GM10266 (cell line): ENCODE data around the gene SFMBT1.

Experiments used
- DNase-seq: peaks from one replicate; pipeline ENCODE4 v3.0.0; 2012; ENCODE audit errors: extremely low spot score
- TF ChIP-seq, protein P1 (sequence below): IDR thresholded peaks from 2 replicates; pipeline ENCODE4 v1.5.1; 2012; ENCODE audit warnings: mild to moderate bottlenecking, low read depth; ENCODE audit not compliant: control insufficient read depth, insufficient read depth; ENCODE audit errors: missing control alignments

The SFMBT1 gene

DNA sequence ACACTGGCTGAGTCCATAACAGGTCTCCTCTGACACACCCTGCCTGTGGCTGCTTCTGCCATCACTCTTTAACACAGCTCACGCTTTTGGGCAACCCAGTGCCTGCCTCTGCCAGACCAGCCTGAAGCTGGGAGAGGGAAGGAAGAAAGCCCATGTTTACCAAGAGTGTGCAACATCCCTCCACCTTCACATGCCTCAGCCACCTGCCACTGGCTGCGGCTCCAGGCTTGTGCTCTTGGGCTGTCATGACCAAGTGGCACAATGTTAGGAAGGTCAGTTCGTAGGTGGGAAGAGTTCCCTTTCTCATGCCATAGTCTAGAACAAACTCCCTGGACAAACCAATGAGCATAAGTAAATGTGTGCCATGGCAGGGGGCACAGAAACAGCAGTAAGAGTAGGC lies 168.8 kb downstream of the SFMBT1 start:
- DNase-seq = no peak
- TF ChIP-seq, protein P1, sequence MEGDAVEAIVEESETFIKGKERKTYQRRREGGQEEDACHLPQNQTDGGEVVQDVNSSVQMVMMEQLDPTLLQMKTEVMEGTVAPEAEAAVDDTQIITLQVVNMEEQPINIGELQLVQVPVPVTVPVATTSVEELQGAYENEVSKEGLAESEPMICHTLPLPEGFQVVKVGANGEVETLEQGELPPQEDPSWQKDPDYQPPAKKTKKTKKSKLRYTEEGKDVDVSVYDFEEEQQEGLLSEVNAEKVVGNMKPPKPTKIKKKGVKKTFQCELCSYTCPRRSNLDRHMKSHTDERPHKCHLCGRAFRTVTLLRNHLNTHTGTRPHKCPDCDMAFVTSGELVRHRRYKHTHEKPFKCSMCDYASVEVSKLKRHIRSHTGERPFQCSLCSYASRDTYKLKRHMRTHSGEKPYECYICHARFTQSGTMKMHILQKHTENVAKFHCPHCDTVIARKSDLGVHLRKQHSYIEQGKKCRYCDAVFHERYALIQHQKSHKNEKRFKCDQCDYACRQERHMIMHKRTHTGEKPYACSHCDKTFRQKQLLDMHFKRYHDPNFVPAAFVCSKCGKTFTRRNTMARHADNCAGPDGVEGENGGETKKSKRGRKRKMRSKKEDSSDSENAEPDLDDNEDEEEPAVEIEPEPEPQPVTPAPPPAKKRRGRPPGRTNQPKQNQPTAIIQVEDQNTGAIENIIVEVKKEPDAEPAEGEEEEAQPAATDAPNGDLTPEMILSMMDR = no peak

DNA sequence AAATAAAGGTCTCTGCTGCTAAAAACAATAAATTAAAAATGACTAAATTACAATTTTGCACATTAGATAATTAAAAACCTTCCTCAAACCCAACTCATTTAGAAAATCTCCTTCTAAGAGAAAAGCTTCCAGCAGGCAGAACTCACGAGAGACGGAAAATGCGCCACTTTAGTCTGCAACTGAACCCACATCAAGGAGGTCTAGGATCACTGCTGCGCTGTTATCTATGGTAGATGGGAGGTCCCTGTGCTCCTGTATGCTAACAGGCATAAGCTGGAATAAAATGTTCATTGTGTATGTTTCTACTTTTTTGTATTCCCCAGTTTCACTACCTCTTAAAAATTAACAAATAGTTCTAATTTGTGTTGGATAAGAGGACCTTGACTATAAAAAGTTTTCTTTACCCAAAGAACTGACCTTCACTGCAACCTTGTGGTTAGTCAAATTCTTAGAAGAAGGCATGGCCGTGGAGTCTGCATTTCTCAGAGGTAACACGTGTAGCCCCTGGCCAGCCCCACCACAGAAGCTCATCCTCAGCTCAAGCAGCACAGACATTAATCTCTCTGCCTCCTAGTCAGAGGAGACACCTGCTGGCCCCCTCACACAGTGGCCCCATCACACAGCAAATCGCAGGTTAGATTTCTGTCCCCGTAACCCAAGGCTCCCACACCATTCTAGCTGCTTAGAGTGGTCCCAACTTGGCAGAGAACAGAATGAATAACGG lies 170.8 kb downstream of the SFMBT1 start:
- no peak for DNase-seq
- TF ChIP-seq, protein P1 = no peak

DNA sequence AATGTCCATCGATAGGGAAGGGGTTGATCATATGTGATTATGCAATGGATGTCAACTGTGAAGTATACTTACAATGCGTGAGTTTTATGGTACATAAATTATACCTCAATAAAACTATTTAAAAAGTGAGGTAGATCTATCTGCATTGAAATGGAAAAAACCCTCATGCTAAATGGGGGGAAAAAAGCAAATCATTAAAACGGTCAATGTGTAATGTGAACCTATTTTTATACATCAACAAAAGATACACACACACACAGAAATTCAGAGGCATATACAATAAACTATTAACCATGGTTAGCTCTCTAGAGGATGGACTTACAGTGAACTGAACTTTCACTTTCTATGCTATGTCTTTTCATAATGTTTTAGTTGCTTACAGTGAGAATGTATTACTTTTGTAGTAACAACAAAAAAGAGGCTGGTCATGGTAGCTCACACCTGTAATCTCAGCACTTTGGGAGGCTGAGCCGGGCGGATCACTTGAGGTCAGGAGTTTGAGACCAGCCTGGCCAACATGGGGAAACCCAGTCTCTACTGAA lies 171.6 kb downstream of the SFMBT1 start:
- TF ChIP-seq, protein P1 = no peak
- no peak for DNase-seq

DNA sequence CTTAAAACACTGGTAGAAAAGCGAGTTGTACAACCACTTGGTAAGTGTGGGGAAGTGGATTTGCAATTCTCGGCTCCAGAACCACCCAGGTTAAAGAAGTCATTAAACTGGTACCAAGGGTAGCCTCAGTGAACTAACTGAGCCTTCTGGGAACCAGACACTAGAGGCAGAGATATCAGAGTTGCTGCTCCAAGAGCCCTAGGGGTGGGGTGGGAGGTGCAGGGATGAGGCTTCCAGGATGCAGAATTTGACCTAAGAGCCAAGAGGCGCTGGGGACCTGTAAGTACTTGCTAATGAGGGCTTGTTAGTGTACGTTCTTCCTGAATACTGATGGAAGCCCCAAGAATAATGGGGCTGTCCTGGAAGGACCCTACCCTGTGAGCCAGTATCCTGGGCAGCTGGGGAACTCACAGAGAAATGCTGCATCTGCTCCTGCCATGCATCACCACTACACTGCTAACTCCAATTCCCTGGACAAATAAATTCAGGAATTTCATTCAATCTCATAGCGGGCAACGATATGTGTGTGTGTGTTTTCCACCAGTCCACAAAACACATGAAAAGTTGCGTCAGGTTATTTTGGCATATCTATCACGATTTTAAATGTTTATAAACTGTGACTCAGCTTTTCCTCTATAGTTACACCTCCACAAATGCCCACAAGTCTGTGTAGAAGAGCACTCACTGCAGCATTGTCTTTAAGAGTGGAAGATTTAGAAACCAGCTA lies 172.3 kb downstream of the SFMBT1 start:
- TF ChIP-seq, protein P1 = no peak
- no peak for DNase-seq

DNA sequence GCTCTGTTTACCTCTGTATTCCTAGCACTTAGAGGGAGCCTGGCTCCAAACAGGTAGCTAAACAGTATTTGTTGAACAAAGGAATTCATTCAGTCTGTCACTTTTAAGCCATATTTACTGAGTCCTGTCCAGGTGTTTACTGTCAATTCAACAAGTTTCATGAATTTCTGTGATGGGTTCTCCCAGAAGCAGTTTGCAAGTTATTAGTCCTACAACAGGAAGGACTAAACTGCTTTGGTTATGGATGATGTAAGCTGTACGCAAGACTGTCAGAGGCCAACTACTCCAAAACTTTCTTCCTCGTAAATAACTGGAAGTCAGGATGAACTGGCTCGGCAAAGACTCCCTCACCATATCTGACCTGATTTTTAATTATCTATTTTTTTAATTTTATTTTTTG lies 173.6 kb downstream of the SFMBT1 start:
- TF ChIP-seq, protein P1 = no peak
- no peak for DNase-seq

DNA sequence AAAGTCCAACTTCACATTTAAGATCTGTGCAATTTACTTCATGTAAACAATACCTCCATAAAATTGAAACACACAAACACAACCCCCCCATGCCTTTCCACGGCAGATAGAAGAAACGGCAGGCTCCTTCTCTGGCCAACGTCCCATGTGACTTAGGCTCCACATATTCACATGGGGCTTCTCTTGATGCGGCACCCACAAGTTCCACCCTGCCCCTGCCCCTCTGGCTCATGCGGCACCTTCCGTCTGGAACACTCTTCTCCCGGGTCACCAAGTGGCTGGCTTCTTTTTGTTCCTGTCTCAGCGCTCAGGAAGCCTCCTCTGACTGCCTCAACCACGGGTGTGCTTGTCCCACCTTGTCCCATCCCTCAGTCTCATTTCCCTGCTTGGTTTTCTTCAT lies 174.1 kb downstream of the SFMBT1 start:
- no peak for DNase-seq

DNA sequence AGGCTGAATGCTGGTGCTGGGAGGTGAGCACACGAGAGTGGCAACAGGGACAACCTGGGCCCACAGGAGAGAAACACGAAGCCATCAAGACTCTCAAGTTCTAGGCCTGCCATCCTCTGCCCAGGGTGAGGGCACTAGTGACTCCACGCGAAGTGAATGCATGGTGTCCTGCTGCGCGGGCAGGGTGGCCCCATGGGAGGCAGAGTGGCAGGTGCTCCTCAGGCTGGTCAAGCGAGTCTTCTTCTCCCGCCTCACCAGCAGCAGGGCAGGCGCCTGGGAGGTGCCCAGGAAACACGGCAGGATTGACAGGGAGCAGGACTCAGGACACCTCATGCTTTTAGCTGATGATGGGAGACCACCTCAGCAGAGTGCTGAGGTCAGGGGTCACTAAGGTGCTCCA lies 175.4 kb downstream of the SFMBT1 start:
- no peak for DNase-seq
- TF ChIP-seq, protein P1 = no peak

More for the DNA sequence above, 174.1 kb downstream of the SFMBT1 start:
- TF ChIP-seq, protein P1 = no peak
